HFFc6 (cell line): Measurements from ENCODE around the gene USP3. TPM values are rescaled to one million over a fixed set of nuclear protein-coding genes. Genes with fewer than 3 reads are reported as not detected.

Experiments used
- DNase-seq: peaks from one replicate; pipeline ENCODE4 v3.0.0-alpha.2; 2018
- H3K27ac Mint-ChIP-seq: 2 replicates; pipeline ENCODE4 v1.8.0; 2020; ENCODE audit warnings: mild to moderate bottlenecking, mixed read lengths
- H3K27me3 Mint-ChIP-seq: 2 replicates; pipeline ENCODE4 v1.8.0; 2021; ENCODE audit warnings: mild to moderate bottlenecking, moderate library complexity, mixed read lengths; ENCODE audit not compliant: insufficient read depth
- H3K36me3 Mint-ChIP-seq: 2 replicates; pipeline ENCODE4 v1.8.0; 2021; ENCODE audit warnings: low read depth, mixed read lengths
- H3K4me1 Mint-ChIP-seq: 2 replicates; pipeline ENCODE4 v1.8.0; 2020; ENCODE audit warnings: low read depth, mixed read lengths
- H3K4me3 Mint-ChIP-seq: 2 replicates; pipeline ENCODE4 v1.8.0; 2020; ENCODE audit warnings: mild to moderate bottlenecking, moderate library complexity, mixed read lengths
- H3K9me3 Mint-ChIP-seq: 2 replicates; pipeline ENCODE4 v1.8.0; 2020; ENCODE audit warnings: mild to moderate bottlenecking, mixed read lengths
- total RNA-seq, 6 experiments: library from RNA; stranded (reverse); fragmentation: NEBNext Ultra II Directional; extraction: Animal tissue kit (Norgen Biotek cat#: 25700); gene quantifications; 2 replicates in 1 of 6; 3 replicates in 5 of 6; pipeline ENCODE4 v1.2.3, GENCODE V29; 2021
- TF ChIP-seq, protein P1 (sequence below): fragments of 200-600 bp; sonication (generic); IDR thresholded peaks from 2 replicates; pipeline ENCODE4 v1.5.0; 2021; ENCODE audit warnings: antibody characterized with exemption, mild to moderate bottlenecking

The USP3 gene
- total RNA-seq, 6 experiments from 2014 or later, result 16.8 to 26.2 (median 23.1) TPM

DNA sequence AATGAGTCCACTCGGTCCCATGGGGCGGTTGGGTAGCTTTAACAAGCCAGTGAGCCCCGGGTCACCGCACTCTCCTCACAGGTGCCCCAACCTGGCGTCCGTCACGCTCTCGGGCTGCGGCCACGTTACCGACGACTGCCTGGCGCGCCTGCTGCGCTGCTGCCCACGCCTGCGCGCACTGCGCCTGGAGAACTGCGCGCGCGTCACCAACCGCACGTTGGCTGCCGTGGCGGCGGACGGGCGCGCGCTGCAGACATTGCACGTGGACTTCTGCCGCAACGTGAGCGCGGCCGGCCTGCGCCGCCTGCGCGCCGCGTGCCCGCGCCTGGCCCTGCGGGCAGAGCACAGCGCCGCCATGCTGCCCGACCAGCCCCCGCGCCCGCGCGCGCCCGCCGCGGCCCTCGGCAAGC, 96.2 kb downstream of the USP3 start:
- H3K4me1 Mint-ChIP-seq, result peaks cover 23% of the 10 kb centered on the region
- no peaks in the 10 kb centered on the region for H3K9me3 Mint-ChIP-seq
- peak overlapping the region; percentile 89 for H3K27ac Mint-ChIP-seq
- TF ChIP-seq, protein P1, sequence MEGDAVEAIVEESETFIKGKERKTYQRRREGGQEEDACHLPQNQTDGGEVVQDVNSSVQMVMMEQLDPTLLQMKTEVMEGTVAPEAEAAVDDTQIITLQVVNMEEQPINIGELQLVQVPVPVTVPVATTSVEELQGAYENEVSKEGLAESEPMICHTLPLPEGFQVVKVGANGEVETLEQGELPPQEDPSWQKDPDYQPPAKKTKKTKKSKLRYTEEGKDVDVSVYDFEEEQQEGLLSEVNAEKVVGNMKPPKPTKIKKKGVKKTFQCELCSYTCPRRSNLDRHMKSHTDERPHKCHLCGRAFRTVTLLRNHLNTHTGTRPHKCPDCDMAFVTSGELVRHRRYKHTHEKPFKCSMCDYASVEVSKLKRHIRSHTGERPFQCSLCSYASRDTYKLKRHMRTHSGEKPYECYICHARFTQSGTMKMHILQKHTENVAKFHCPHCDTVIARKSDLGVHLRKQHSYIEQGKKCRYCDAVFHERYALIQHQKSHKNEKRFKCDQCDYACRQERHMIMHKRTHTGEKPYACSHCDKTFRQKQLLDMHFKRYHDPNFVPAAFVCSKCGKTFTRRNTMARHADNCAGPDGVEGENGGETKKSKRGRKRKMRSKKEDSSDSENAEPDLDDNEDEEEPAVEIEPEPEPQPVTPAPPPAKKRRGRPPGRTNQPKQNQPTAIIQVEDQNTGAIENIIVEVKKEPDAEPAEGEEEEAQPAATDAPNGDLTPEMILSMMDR, result peak; percentile 22; the same call in 1 of the 2 replicates
- H3K27me3 Mint-ChIP-seq, result peaks cover 5% of the 10 kb centered on the region
- no peaks in the 10 kb centered on the region for H3K36me3 Mint-ChIP-seq
- DNase-seq, result peak; percentile 88
- peak overlapping the region; percentile 97 for H3K4me3 Mint-ChIP-seq

DNA sequence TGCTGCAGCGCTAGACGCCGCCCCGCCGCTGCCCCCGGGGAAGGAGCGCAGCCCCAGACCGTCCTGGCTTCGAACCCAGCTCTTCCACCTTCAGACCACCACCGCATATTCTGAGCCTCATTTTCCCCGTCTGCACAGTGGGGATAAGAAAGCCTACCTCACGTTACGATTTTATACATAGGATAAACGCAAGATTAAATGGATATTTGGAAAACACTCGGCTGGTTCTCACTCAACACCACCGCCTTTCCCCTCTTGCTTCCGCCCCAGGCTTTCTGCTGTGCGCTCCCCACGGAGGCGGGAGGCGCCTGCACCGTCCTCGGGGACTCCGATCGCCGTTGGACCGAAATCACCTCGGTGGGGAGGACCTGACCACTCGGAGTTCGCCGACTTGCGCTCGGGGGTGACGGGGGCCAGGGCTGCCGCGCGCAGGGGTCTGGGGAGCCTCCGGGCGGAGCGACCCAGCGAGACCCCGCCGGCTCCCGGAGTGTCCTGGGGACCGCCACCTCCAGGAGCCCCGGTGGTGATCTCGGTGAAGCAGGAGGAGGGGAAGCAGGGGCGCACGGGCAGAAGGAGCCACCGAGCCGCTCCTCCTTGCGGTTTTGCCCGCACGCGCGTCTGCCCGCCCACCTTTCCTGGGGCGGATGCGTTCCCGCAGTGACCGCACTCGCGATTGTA, 96.8 kb downstream of the USP3 start:
- H3K27ac Mint-ChIP-seq, result peak overlapping the region; percentile 89
- peak; percentile 19 for DNase-seq
- peaks cover 22% of the 10 kb centered on the region for H3K4me1 Mint-ChIP-seq
- peak overlapping the region; percentile 97 for H3K4me3 Mint-ChIP-seq
- no peaks in the 10 kb centered on the region for H3K36me3 Mint-ChIP-seq
- H3K27me3 Mint-ChIP-seq, result peaks cover 5% of the 10 kb centered on the region
- TF ChIP-seq, protein P1, result no peak
- no peaks in the 10 kb centered on the region for H3K9me3 Mint-ChIP-seq

DNA sequence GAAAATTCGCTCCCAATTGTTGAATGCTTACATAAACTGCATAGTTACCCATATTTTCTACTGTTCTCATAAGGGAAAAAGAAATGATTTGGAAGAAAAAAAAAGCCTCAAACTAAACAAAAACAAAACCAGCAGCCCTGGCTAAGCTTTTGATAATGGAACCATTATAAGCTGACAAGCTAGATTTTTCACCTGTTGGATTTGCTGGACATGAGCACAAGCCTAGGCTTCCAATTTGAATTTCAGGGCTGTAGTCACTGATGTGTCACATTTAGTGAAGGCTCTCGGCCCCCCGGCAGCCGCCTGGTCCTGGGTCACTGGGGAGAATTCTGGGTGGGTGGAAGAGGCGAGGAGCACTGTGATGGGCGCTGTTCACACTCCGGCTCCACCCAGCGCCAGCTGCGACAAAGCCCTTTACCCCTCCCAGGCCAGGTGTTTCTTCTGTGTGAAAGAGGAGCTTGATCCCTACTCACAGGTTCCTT, 97.4 kb downstream of the USP3 start:
- TF ChIP-seq, protein P1, result no peak
- H3K36me3 Mint-ChIP-seq, result no peaks in the 10 kb centered on the region
- H3K27me3 Mint-ChIP-seq, result peaks cover 5% of the 10 kb centered on the region
- H3K4me3 Mint-ChIP-seq, result peak overlapping the region; percentile 97
- H3K27ac Mint-ChIP-seq, result peak overlapping the region; percentile 89
- DNase-seq, result no peak
- H3K9me3 Mint-ChIP-seq, result no peaks in the 10 kb centered on the region
- peaks cover 16% of the 10 kb centered on the region for H3K4me1 Mint-ChIP-seq

DNA sequence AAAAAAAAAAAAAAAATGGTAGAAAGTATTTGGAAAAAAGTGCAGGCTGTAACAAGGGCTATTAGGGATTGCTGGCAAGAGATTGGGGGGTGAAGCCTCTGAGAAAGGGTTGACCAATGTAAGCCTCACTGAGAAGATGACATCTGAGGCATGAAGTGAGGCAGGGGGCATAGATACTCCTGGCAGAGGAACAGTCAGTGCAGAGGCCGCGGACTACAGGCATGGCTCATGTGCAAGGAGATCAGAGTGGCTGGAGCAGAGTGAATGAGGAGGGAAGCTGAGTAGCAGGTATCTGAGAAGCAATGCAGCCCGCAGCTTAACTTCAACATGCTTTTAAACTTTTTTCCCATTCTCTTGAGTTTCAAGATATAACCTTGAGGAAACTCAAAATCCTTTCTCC, 98.2 kb downstream of the USP3 start:
- Mint-ChIP-seq H3K4me3 (no peak overlapping the region), H3K4me1 (peaks cover 10% of the 10 kb centered on the region; the same call in 1 of the 2 replicates), H3K36me3 (no peaks in the 10 kb centered on the region), H3K9me3 (no peaks in the 10 kb centered on the region), H3K27ac (no peak overlapping the region), H3K27me3 (peaks cover 6% of the 10 kb centered on the region)
- DNase-seq, result no peak
- TF ChIP-seq, protein P1, result no peak

DNA sequence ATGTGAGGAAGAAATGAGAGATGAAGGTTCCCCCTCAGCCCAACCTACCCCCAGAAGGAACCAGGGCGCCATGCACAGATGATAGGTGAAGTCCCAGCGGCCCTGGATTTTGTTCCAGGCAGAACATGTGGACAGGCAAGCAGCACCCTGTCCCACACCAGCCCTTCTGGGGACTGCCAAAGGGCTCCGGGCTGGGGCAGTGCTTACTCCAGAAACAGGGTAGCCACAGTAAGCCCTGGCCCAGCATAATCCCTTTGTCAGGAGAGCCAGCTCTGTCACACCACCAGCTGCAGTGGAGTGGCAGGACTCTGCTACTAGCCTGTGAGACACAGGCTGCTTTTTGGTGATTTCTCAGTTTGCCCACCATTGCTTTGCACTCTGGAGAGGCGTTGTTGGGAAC, 99.1 kb downstream of the USP3 start:
- DNase-seq, result no peak
- TF ChIP-seq, protein P1, result no peak
- H3K27ac Mint-ChIP-seq, result no peak overlapping the region
- H3K4me3 Mint-ChIP-seq, result no peak overlapping the region
- H3K4me1 Mint-ChIP-seq, result peaks cover 10% of the 10 kb centered on the region; the same call in 1 of the 2 replicates
- H3K36me3 Mint-ChIP-seq, result no peaks in the 10 kb centered on the region
- no peaks in the 10 kb centered on the region for H3K9me3 Mint-ChIP-seq
- peaks cover 7% of the 10 kb centered on the region for H3K27me3 Mint-ChIP-seq
